ENCODE data around the gene SLC17A1. TPM values are rescaled to one million over a fixed set of nuclear protein-coding genes. Genes with fewer than 3 reads are reported as not detected.

The SLC17A1 gene
- total and polyA plus RNA-seq, 2 donors (not counting 3 experiments of a cell fraction or from before 2014, with no cell fraction given): not detected

DNA sequence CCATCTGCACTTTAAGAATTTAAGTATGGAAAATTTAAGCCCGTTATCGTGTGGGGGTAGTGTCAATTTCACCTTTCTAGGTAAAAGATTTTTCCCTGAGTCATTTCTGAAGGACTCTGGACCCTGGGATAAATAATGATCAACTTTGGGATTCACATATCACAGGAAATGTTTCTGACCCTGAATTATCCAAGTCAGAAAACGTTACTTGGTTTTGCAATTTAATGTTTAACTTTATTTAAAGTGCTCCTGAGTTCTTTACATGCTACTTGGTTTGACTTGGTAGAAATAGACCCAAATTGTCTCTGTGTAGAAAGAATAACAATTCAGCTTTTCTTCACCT is 43.7 kb upstream of the SLC17A1 start:
- Histone ChIP-seq H3K4me2 (ENCODE audit: insufficient read depth, low read length) (no peak overlapping the region), H2AFZ (ENCODE audit: low read depth, low read length) (no peak overlapping the region), H3K36me3 (ENCODE audit: control insufficient read depth in 2 of 2, extremely low read depth in 1 of 2, insufficient read depth in 2 of 2, low read length in 2 of 2) (no peaks in the 10 kb centered on the region), H3K9me3 (replicated peaks; ENCODE audit: control insufficient read depth, insufficient read depth, low read length) (no peaks in the 10 kb centered on the region), H3K4me1 (ENCODE audit: control insufficient read depth, extremely low read depth, insufficient read depth, low read length) (no peaks in the 10 kb centered on the region), H3K27me3 (ENCODE audit: control insufficient read depth in 2 of 2, insufficient read depth in 2 of 2, low read length in 2 of 2) (peaks cover 0 to 3% of the 10 kb centered on the region in 2 experiments), H4K20me1 (replicated peaks; ENCODE audit: control insufficient read depth, extremely low read depth, insufficient read depth, low read length) (no peaks in the 10 kb centered on the region), H3K9ac (replicated peaks; ENCODE audit: extremely low read depth, insufficient read depth, low read length) (no peak overlapping the region), H3K27ac (ENCODE audit: insufficient read depth, low read depth, low read length) (no peak overlapping the region), H3K4me3 (replicated peaks in 1 of 3; ENCODE audit: insufficient read depth in 1 of 3, low read depth in 1 of 3, low read length in 3 of 3) (no peak overlapping the region), H3K9me1 (replicated peaks; ENCODE audit: control insufficient read depth, extremely low read depth, insufficient read depth, low read length) (no peaks in the 10 kb centered on the region), H3K79me2 (ENCODE audit: control insufficient read depth, insufficient read depth, low read length) (no peaks in the 10 kb centered on the region)
- ChIA-PET CTCF (no interaction called here), POLR2A (no interaction called here)
- no TSS peak for BruUV-seq (replicated peaks)
- no peak for FAIRE-seq
- intact Hi-C loops (cut with micrococcal nuclease) (no loop called here), dilution Hi-C loops (cut with MboI; ENCODE audit: extremely low pct_ligation_motif_present, low sequenced_read_pairs) (no loop called here)
- no peak for DNase-seq (ENCODE audit: low read depth, low spot score)
- TF ChIP-seq EZH2 (IDR thresholded peaks at IDR 0.05; ENCODE audit: borderline replicate concordance, low read depth, low read length, severe bottlenecking) (no peak), CTCF (IDR thresholded peaks at IDR 0.05; ENCODE audit: extremely low read depth in 1 of 2, insufficient read depth in 1 of 2, low read depth in 1 of 2, low read length in 2 of 2) (no peak), GATA2 (IDR thresholded peaks at IDR 0.05; ENCODE audit: insufficient read depth, insufficient read length, low read depth, low read length) (no peak), MYC (IDR thresholded peaks at IDR 0.05; ENCODE audit: low read depth, low read length) (no peak), FOS (IDR thresholded peaks at IDR 0.05; ENCODE audit: borderline replicate concordance, insufficient read depth, low read length) (no peak), JUN (IDR thresholded peaks at IDR 0.05; ENCODE audit: borderline replicate concordance, insufficient read depth, insufficient read length, low read depth) (no peak), POLR2A (IDR thresholded peaks at IDR 0.05; ENCODE audit: low read depth, low read length) (no peak), POLR2AphosphoS5 (IDR thresholded peaks at IDR 0.05; ENCODE audit: insufficient read depth, low read depth, low read length) (no peak)
- TF ChIP-seq, protein P1, sequence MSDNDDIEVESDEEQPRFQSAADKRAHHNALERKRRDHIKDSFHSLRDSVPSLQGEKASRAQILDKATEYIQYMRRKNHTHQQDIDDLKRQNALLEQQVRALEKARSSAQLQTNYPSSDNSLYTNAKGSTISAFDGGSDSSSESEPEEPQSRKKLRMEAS (IDR thresholded peaks at IDR 0.05; ENCODE audit: insufficient read depth, insufficient read length): no peak

Measured in endothelial cell of umbilical vein (primary cell).